Natural killer cell (primary cell): Measurements from ENCODE around the gene SPATS2L. TPM values are rescaled to one million over a fixed set of nuclear protein-coding genes. Genes with fewer than 3 reads are reported as not detected.

Experiments used
- ATAC-seq, 3 donors: fragments of 150-1000 bp in 2 of 3; fragments of 200-7000 bp in 1 of 3; cut with Tn5 transposase; 1 replicate in 1 of 3; 2 replicates in 2 of 3; pipeline ENCODE4 v1.10.0; 2021; ENCODE audit warnings: mild to moderate bottlenecking in 2 of 3, moderate library complexity in 2 of 3
- DNase-seq, 2 donors: peaks; one replicate each; pipeline versions ENCODE4 v3.0.0 to v3.0.0-alpha.2; 2013 to 2021; ENCODE audit warnings: mixed read lengths in 1 of 2
- H3K27ac ChIP-seq: one replicate; pipeline ENCODE4 v1.5.1; 2013; ENCODE audit warnings: mild to moderate bottlenecking, low read length
- H3K27me3 ChIP-seq: one replicate; pipeline ENCODE4 v1.6.1; 2013; ENCODE audit warnings: low read length; ENCODE audit not compliant: control insufficient read depth, insufficient read depth
- H3K36me3 ChIP-seq: one replicate; pipeline ENCODE4 v1.6.1; 2013; ENCODE audit warnings: low read length; ENCODE audit not compliant: control insufficient read depth, insufficient read depth
- H3K4me1 ChIP-seq: one replicate; pipeline ENCODE4 v1.6.1; 2013; ENCODE audit warnings: low read length; ENCODE audit not compliant: control insufficient read depth, insufficient read depth
- H3K4me3 ChIP-seq: one replicate; pipeline ENCODE4 v1.5.1; 2013; ENCODE audit warnings: low read length
- H3K9me3 ChIP-seq: one replicate; pipeline ENCODE4 v1.6.1; 2013; ENCODE audit warnings: low read length; ENCODE audit not compliant: control insufficient read depth, insufficient read depth
- H3K27ac Mint-ChIP-seq, 2 donors: one replicate each; pipeline ENCODE4 v1.8.0; 2022; ENCODE audit warnings: mild to moderate bottlenecking in 2 of 2, mixed read lengths in 2 of 2, moderate library complexity in 1 of 2
- H3K27me3 Mint-ChIP-seq, 2 donors: one replicate each; pipeline ENCODE4 v1.8.0; 2022; ENCODE audit warnings: low read depth in 2 of 2, mixed read lengths in 2 of 2
- H3K36me3 Mint-ChIP-seq: one replicate; pipeline ENCODE4 v1.8.0; 2022; ENCODE audit warnings: mixed read lengths
- H3K4me1 Mint-ChIP-seq, 2 donors: one replicate each; pipeline ENCODE4 v1.8.0; 2022; ENCODE audit warnings: mixed read lengths in 2 of 2
- H3K4me3 Mint-ChIP-seq: one replicate; pipeline ENCODE4 v1.8.0; 2022; ENCODE audit warnings: mild to moderate bottlenecking, moderate library complexity, mixed read lengths
- H3K9me3 Mint-ChIP-seq, 2 donors: one replicate each; pipeline ENCODE4 v1.8.0; 2022; ENCODE audit warnings: mixed read lengths in 2 of 2
- CTCF ChIP-seq: fragments of 200-600 bp; IDR thresholded peaks from one replicate; pipeline ENCODE4 v1.8.0; 2022; ENCODE audit warnings: antibody characterized with exemption
- WGBS: methylation state at CpG from one replicate; pipeline ENCODE4 v1.1.7; 2013; ENCODE audit warnings: missing lambda C conversion rate; ENCODE audit not compliant: insufficient coverage; 5-methylcytosine and 5-hydroxymethylcytosine counted together
- intact Hi-C: fragments of 100-400 bp; cut with micrococcal nuclease; formaldehyde crosslinking; loops from one replicate; pipeline ENCODE4 v1.14.2; 2022
- total RNA-seq, 4 donors: library from RNA; stranded (reverse); fragments of 120-200 nt in 1 of 4; gene quantifications; one replicate each; pipeline versions ENCODE4 v1.2.3 to v1.2.4, GENCODE V29; 2013 to 2022

Gene SPATS2L
- total RNA-seq, 3 donors from 2014 or later (not counting 1 experiment from before 2014, with no cell fraction given) = 3.8 to 10.9 (median 4.4) TPM

GRCh38 chr2:200363279-200363678, 56.8 kb downstream of the SPATS2L start:
- Histone ChIP-seq H3K4me3 (no peak overlapping the region), H3K36me3 (no peaks in the 10 kb centered on the region), H3K9me3 (no peaks in the 10 kb centered on the region), H3K27me3 (no peaks in the 10 kb centered on the region), H3K27ac (no peak overlapping the region), H3K4me1 (no peaks in the 10 kb centered on the region)
- no peak for DNase-seq
- H3K27me3 Mint-ChIP-seq = peaks cover 5% of the 10 kb centered on the region in 2 donors
- H3K9me3 Mint-ChIP-seq = no peaks in the 10 kb centered on the region
- H3K4me1 Mint-ChIP-seq = no peaks in the 10 kb centered on the region
- intact Hi-C loops = no loop called here
- no peaks in the 10 kb centered on the region for H3K36me3 Mint-ChIP-seq
- no peak for ATAC-seq
- TF ChIP-seq CTCF = no peak
- no peak overlapping the region for H3K4me3 Mint-ChIP-seq
- H3K27ac Mint-ChIP-seq = no peak overlapping the region
- 100% methylated on average over 2 of the region's 2 CpGs for WGBS

GRCh38 chr2:200364142-200364541, 57.6 kb downstream of the SPATS2L start:
- TF ChIP-seq CTCF = no peak
- H3K27ac ChIP-seq = no peak overlapping the region
- no peaks in the 10 kb centered on the region for H3K36me3 ChIP-seq
- Mint-ChIP-seq H3K27me3 (peaks cover 5% of the 10 kb centered on the region in 2 donors), H3K36me3 (no peaks in the 10 kb centered on the region), H3K4me1 (no peaks in the 10 kb centered on the region), H3K27ac (no peak overlapping the region), H3K4me3 (no peak overlapping the region), H3K9me3 (no peaks in the 10 kb centered on the region)
- intact Hi-C loops = no loop called here
- 65% methylated on average over 7 of the region's 7 CpGs for WGBS
- ATAC-seq = no peak
- no peaks in the 10 kb centered on the region for H3K4me1 ChIP-seq
- H3K4me3 ChIP-seq = no peak overlapping the region
- no peaks in the 10 kb centered on the region for H3K27me3 ChIP-seq
- DNase-seq = no peak
- no peaks in the 10 kb centered on the region for H3K9me3 ChIP-seq

- Mint-ChIP-seq H3K4me3 (no peak overlapping the region), H3K27me3 (peaks cover 5% of the 10 kb centered on the region in 2 donors), H3K27ac (no peak overlapping the region), H3K36me3 (no peaks in the 10 kb centered on the region), H3K4me1 (no peaks in the 10 kb centered on the region), H3K9me3 (no peaks in the 10 kb centered on the region)
- Histone ChIP-seq H3K4me1 (no peaks in the 10 kb centered on the region), H3K4me3 (no peak overlapping the region), H3K36me3 (no peaks in the 10 kb centered on the region), H3K9me3 (no peaks in the 10 kb centered on the region), H3K27ac (no peak overlapping the region), H3K27me3 (no peaks in the 10 kb centered on the region)
- no peak for TF ChIP-seq CTCF
- DNase-seq = no peak
- 88% methylated on average over 3 of the region's 3 CpGs for WGBS
- no peak for ATAC-seq
- intact Hi-C loops = no loop called here
These were observed 58.1 kb downstream of the SPATS2L start for GRCh38 chr2:200364620-200365019.

- H3K4me1 Mint-ChIP-seq = no peaks in the 10 kb centered on the region
- H3K4me3 Mint-ChIP-seq = no peak overlapping the region
- no peaks in the 10 kb centered on the region for H3K36me3 Mint-ChIP-seq
- no peaks in the 10 kb centered on the region for H3K4me1 ChIP-seq
- H3K4me3 ChIP-seq = no peak overlapping the region
- no peak for TF ChIP-seq CTCF
- no peaks in the 10 kb centered on the region for H3K9me3 ChIP-seq
- no peak overlapping the region for H3K27ac Mint-ChIP-seq
- H3K36me3 ChIP-seq = no peaks in the 10 kb centered on the region
- no peaks in the 10 kb centered on the region for H3K27me3 ChIP-seq
- intact Hi-C loops = no loop called here
- peaks cover 5% of the 10 kb centered on the region in 2 donors for H3K27me3 Mint-ChIP-seq
- no peak overlapping the region for H3K27ac ChIP-seq
- ATAC-seq (no peak), DNase-seq (no peak)
- H3K9me3 Mint-ChIP-seq = no peaks in the 10 kb centered on the region
- WGBS = 97% methylated on average over 1 of the region's 3 CpGs
These were observed 58.7 kb downstream of the SPATS2L start for GRCh38 chr2:200365209-200365608.
